B cell (primary cell): Measurements from ENCODE around the gene ETFBKMT. TPM values are rescaled to one million over a fixed set of nuclear protein-coding genes. Genes with fewer than 3 reads are reported as not detected.
"Not testable (repeated sequence)": the region's sequence is repeated elsewhere in the genome, so short reads cannot be mapped to it uniquely, and the experiment has no call there.

Experiments
- ATAC-seq: fragments of 200-7000 bp; cut with Tn5 transposase; one replicate; pipeline ENCODE4 v1.10.0; 2021; ENCODE audit warnings: low read depth, mild to moderate bottlenecking, moderate number of reproducible peaks, moderate library complexity
- CTCF ChIA-PET: fragments of 350-600 bp; sonication (Branson Sonifier 250); formaldehyde crosslinking; loops from one replicate; lab custom pipeline; 2021; ENCODE audit warnings: antibody characterized with exemption, inconsistent platforms; lab: Charles Lee
- POLR2A ChIA-PET: fragments of 350-600 bp; sonication (Branson Sonifier 250); formaldehyde crosslinking; loops from one replicate; lab custom pipeline; 2021; ENCODE audit warnings: antibody characterized with exemption; lab: Charles Lee
- DNase-seq: peaks from one replicate; pipeline ENCODE4 v3.0.0; 2013
- H2AFZ ChIP-seq: 2 replicates; pipeline ENCODE4 v1.6.1; 2012; ENCODE audit warnings: mild to moderate bottlenecking, low read depth, low read length; ENCODE audit not compliant: insufficient read depth, poor library complexity, severe bottlenecking
- H3K27ac ChIP-seq, 2 donors: 1 replicate in 1 of 2; 2 replicates in 1 of 2; pipeline ENCODE4 v1.5.1; 2012 to 2013; ENCODE audit warnings: low read length in 2 of 2, mild to moderate bottlenecking in 2 of 2, moderate library complexity in 1 of 2
- H3K27me3 ChIP-seq, 4 experiments: fragments of 200-600 bp in 1 of 4; sonication (generic) in 1 of 4; replicated peaks in 1 of 4; 1 replicate in 2 of 4; 2 replicates in 2 of 4; pipeline versions ENCODE4 v1.6.1 to v1.7.0; 2013 to 2016; ENCODE audit warnings: low read length in 3 of 4, mild to moderate bottlenecking in 2 of 4, mixed read lengths in 1 of 4, moderate library complexity in 1 of 4; ENCODE audit not compliant: insufficient read depth in 4 of 4, control insufficient read depth in 3 of 4; ENCODE audit errors: control extremely low read depth in 1 of 4
- H3K36me3 ChIP-seq, 2 experiments: replicated peaks in 1 of 2; 1 replicate in 1 of 2; 2 replicates in 1 of 2; pipeline versions ENCODE4 v1.6.1 to v1.7.1; 2013; ENCODE audit warnings: low read length in 1 of 2; ENCODE audit not compliant: insufficient read depth in 2 of 2, control insufficient read depth in 1 of 2; ENCODE audit errors: control extremely low read depth in 1 of 2, extremely low read depth in 1 of 2
- H3K4me1 ChIP-seq, 2 donors: fragments of 200-600 bp in 1 of 2; sonication (generic) in 1 of 2; 1 replicate in 1 of 2; 2 replicates in 1 of 2; pipeline versions ENCODE4 v1.5.1 to v1.6.1; 2013 to 2017; ENCODE audit warnings: low read length in 2 of 2; ENCODE audit not compliant: control insufficient read depth in 2 of 2, insufficient read depth in 2 of 2
- H3K4me2 ChIP-seq: replicated peaks from 2 replicates; pipeline ENCODE3; 2012; ENCODE audit warnings: mild to moderate bottlenecking, low read depth, low read length; ENCODE audit not compliant: poor library complexity, severe bottlenecking
- H3K4me3 ChIP-seq, 5 experiments: fragments of 200-600 bp in 1 of 5; sonication (generic) in 1 of 5; 1 replicate in 3 of 5; 2 replicates in 2 of 5; pipeline versions ENCODE4 v1.5.1 to v1.7.0; 2011 to 2016; ENCODE audit warnings: low read length in 4 of 5, mild to moderate bottlenecking in 4 of 5, low read depth in 2 of 5, control low read depth in 1 of 5, moderate library complexity in 1 of 5; ENCODE audit not compliant: insufficient read depth in 1 of 5; ENCODE audit errors: control extremely low read depth in 1 of 5, extremely low read depth in 1 of 5
- H3K79me2 ChIP-seq: fragments of 200-600 bp; sonication (generic); one replicate; pipeline ENCODE4 v1.6.0; 2016; ENCODE audit warnings: low read length; ENCODE audit not compliant: control insufficient read depth, insufficient read depth
- H3K9ac ChIP-seq: fragments of 200-600 bp; sonication (generic); 2 replicates; pipeline ENCODE4 v1.6.1; 2017; ENCODE audit warnings: mild to moderate bottlenecking, low read length, moderate library complexity
- H3K9me3 ChIP-seq, 3 donors: one replicate each; pipeline versions ENCODE4 v1.6.1 to v1.7.1; 2013; ENCODE audit warnings: low read length in 2 of 3; ENCODE audit not compliant: control insufficient read depth in 2 of 3, insufficient read depth in 1 of 3; ENCODE audit errors: control extremely low read depth in 1 of 3
- H4K20me1 ChIP-seq: 2 replicates; pipeline ENCODE4 v1.6.0; 2012; ENCODE audit warnings: mild to moderate bottlenecking, low read length; ENCODE audit not compliant: insufficient read depth, control insufficient read depth, poor library complexity, severe bottlenecking
- H3K27ac Mint-ChIP-seq: one replicate; pipeline ENCODE4 v1.8.0; 2021; ENCODE audit warnings: mixed read lengths
- H3K27me3 Mint-ChIP-seq: one replicate; pipeline ENCODE4 v1.8.0; 2021; ENCODE audit warnings: mixed read lengths
- H3K4me1 Mint-ChIP-seq: one replicate; pipeline ENCODE4 v1.8.0; 2021; ENCODE audit warnings: mixed read lengths
- H3K4me3 Mint-ChIP-seq: one replicate; pipeline ENCODE4 v1.8.0; 2021; ENCODE audit warnings: mixed read lengths
- H3K9me3 Mint-ChIP-seq: one replicate; pipeline ENCODE4 v1.8.0; 2022; ENCODE audit warnings: mixed read lengths; ENCODE audit not compliant: insufficient read depth
- EZH2 ChIP-seq: IDR thresholded peaks from 2 replicates; pipeline ENCODE4 v1.6.1; 2012; ENCODE audit warnings: borderline replicate concordance, low read depth, mild to moderate bottlenecking, moderate library complexity, low read length; ENCODE audit not compliant: insufficient read depth, poor library complexity, severe bottlenecking
- WGBS: methylation state at CpG from one replicate; pipeline ENCODE4 v1.1.5; 2013; ENCODE audit warnings: missing lambda C conversion rate; ENCODE audit not compliant: insufficient coverage; 5-methylcytosine and 5-hydroxymethylcytosine counted together
- intact Hi-C: fragments of 100-400 bp; cut with micrococcal nuclease; formaldehyde crosslinking; loops from one replicate; pipeline ENCODE4 v1.10.0; 2022
- polyA plus RNA-seq: library from polyadenylated mRNA; depleted of rRNA; stranded (reverse); fragments of >200 nt; gene quantifications from 2 replicates; pipeline ENCODE4 v1.2.3, GENCODE V29; 2012
- total RNA-seq, 2 donors: library from RNA; stranded (reverse); fragments of 120-200 nt in 1 of 2; gene quantifications; 1 replicate in 1 of 2; 2 replicates in 1 of 2; pipeline versions ENCODE4 v1.2.3 to v1.2.4, GENCODE V29; 2013 to 2022
- TF ChIP-seq, protein P1 (sequence below): fragments of 200-600 bp; IDR thresholded peaks from one replicate; pipeline ENCODE4 v1.8.0; 2022; ENCODE audit warnings: antibody characterized with exemption, mild to moderate bottlenecking

ETFBKMT gene
- total and polyA plus RNA-seq, 2 donors (not counting 1 experiment from before 2014, with no cell fraction given), result 0.58 to 2.4 TPM

- POLR2A ChIA-PET, result interaction anchor here (0.7 kb wide), 1 partner anchor 242 kb away, joined by 5 read pairs; no protein-coding TSS in a partner anchor
- no peaks in the 10 kb centered on the region for H4K20me1 ChIP-seq
- no peak overlapping the region for H3K4me2 ChIP-seq
- H3K4me3 ChIP-seq, result no peak overlapping the region
- CTCF ChIA-PET, result interaction anchor here (4.3 kb wide), 1 partner anchor 11 kb away, joined by 23 read pairs; no protein-coding TSS in a partner anchor
- intact Hi-C loops, result no loop called here
- H3K4me1 ChIP-seq, result peaks cover 19 to 27% of the 10 kb centered on the region in 2 donors
- peaks cover 11% of the 10 kb centered on the region for H3K9me3 Mint-ChIP-seq
- H3K36me3 ChIP-seq, result no peaks in the 10 kb centered on the region
- no peak for TF ChIP-seq EZH2
- TF ChIP-seq, protein P1, sequence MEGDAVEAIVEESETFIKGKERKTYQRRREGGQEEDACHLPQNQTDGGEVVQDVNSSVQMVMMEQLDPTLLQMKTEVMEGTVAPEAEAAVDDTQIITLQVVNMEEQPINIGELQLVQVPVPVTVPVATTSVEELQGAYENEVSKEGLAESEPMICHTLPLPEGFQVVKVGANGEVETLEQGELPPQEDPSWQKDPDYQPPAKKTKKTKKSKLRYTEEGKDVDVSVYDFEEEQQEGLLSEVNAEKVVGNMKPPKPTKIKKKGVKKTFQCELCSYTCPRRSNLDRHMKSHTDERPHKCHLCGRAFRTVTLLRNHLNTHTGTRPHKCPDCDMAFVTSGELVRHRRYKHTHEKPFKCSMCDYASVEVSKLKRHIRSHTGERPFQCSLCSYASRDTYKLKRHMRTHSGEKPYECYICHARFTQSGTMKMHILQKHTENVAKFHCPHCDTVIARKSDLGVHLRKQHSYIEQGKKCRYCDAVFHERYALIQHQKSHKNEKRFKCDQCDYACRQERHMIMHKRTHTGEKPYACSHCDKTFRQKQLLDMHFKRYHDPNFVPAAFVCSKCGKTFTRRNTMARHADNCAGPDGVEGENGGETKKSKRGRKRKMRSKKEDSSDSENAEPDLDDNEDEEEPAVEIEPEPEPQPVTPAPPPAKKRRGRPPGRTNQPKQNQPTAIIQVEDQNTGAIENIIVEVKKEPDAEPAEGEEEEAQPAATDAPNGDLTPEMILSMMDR, result no peak
- H2AFZ ChIP-seq, result no peak overlapping the region
- H3K4me3 Mint-ChIP-seq, result no peak overlapping the region
- H3K27ac Mint-ChIP-seq, result peak overlapping the region; percentile 0
- H3K4me1 Mint-ChIP-seq, result peaks cover 24% of the 10 kb centered on the region
- ATAC-seq (no peak), DNase-seq (no peak)
- peaks cover 0 to 25% (median 4%) of the 10 kb centered on the region in 3 donors for H3K9me3 ChIP-seq
- H3K9ac ChIP-seq, result no peak overlapping the region
- H3K27me3 Mint-ChIP-seq, result no peaks in the 10 kb centered on the region
- no peaks in the 10 kb centered on the region for H3K79me2 ChIP-seq
- no peak overlapping the region for H3K27ac ChIP-seq
- H3K27me3 ChIP-seq, result no peaks in the 10 kb centered on the region
- 100% methylated on average over 1 of the region's 6 CpGs for WGBS
These were observed 4.5 kb downstream of the ETFBKMT start for GRCh38 chr12:31664038-31664437.

- no peak for DNase-seq
- no peak overlapping the region for H3K27ac Mint-ChIP-seq
- Histone ChIP-seq H3K4me2 (no peak overlapping the region), H3K9ac (no peak overlapping the region), H3K9me3 (peaks cover 0 to 23% (median 10%) of the 10 kb centered on the region in 3 donors), H3K36me3 (peaks cover 6 to 17% of the 10 kb centered on the region in 2 experiments), H4K20me1 (no peaks in the 10 kb centered on the region), H3K4me3 (no peak overlapping the region), H3K79me2 (no peaks in the 10 kb centered on the region), H2AFZ (no peak overlapping the region), H3K27me3 (no peaks in the 10 kb centered on the region), H3K4me1 (no peaks in the 10 kb centered on the region), H3K27ac (no peak overlapping the region)
- H3K27me3 Mint-ChIP-seq, result no peaks in the 10 kb centered on the region
- no peak overlapping the region for H3K4me3 Mint-ChIP-seq
- ChIA-PET CTCF (interaction anchor here (0.6 to 2.1 kb wide), 2 partner anchors 266 to 339 kb away, joined by 3 to 6 read pairs; no protein-coding TSS in a partner anchor), POLR2A (no interaction called here)
- H3K4me1 Mint-ChIP-seq, result no peaks in the 10 kb centered on the region
- no peak for TF ChIP-seq EZH2
- TF ChIP-seq, protein P1, result no peak
- peaks cover 9% of the 10 kb centered on the region for H3K9me3 Mint-ChIP-seq
- ATAC-seq, result no peak
- intact Hi-C loops, result no loop called here
These were observed 9.5 kb downstream of the ETFBKMT start for GRCh38 chr12:31669020-31669419.

DNA sequence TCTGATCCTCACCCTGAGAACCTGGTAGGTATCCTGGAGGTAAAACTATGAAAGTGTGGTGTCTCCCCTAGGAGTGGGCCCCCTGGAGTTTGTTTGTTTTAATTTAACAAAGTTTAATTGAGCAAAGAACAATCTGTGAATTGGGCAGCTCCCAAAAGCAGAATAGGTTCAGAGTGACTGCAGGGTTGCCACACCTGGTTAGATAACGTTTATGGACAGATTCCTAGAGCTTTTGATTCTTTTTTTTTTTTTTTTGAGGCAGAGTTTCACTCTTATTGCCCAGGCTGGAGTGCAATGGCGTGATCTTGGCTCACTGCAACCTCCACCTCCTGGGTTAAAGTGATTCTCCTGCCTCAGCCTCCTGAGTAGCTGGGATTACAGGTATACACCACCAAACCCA, 10.1 kb downstream of the ETFBKMT start:
- H2AFZ ChIP-seq, H3K4me2 ChIP-seq, ATAC-seq, H3K27ac Mint-ChIP-seq, H3K79me2 ChIP-seq, H4K20me1 ChIP-seq, H3K9ac ChIP-seq, POLR2A ChIA-PET, H3K27ac ChIP-seq, H3K4me3 Mint-ChIP-seq, H3K27me3 ChIP-seq, H3K4me1 ChIP-seq, H3K4me3 ChIP-seq, intact Hi-C loops, DNase-seq, H3K9me3 Mint-ChIP-seq, H3K4me1 Mint-ChIP-seq, H3K27me3 Mint-ChIP-seq: not testable (repeated sequence)
- H3K9me3 ChIP-seq, result peaks cover 0 to 23% (median 10%) of the 10 kb centered on the region in 3 donors
- CTCF ChIA-PET, result interaction anchor here (0.6 to 2.1 kb wide), 4 partner anchors 11 to 339 kb away, joined by 3 to 6 read pairs (median 4); no protein-coding TSS in a partner anchor
- peaks cover 6 to 17% of the 10 kb centered on the region in 2 experiments for H3K36me3 ChIP-seq
- 100% methylated on average over 1 of the region's 2 CpGs for WGBS
